ENCODE results near the gene CASP10.

CASP10 gene

DNA sequence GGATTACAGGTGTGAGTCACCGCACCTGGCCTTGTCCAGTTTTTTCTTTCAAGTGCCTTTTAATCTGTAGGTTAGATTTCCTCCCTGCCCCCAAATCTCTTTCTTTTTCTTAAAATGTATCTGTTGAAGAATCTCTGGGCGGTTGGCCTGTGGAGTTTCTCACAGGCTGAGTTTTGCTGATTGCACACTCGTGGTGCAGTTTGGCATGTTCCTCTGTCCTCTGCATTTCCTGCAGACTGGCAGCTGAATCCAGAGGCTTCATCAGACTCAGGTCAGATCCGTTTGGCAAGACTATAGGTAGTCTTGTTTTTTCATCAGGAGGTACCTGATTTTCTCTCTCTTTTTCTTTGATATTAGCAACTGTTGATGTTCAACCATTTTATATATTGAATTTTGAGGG lies 5.5 kb downstream of the CASP10 start:
- H3K4me3 ChIP-seq (ENCODE audit: low read length) = no peak overlapping the region
- TF ChIP-seq, protein P1, sequence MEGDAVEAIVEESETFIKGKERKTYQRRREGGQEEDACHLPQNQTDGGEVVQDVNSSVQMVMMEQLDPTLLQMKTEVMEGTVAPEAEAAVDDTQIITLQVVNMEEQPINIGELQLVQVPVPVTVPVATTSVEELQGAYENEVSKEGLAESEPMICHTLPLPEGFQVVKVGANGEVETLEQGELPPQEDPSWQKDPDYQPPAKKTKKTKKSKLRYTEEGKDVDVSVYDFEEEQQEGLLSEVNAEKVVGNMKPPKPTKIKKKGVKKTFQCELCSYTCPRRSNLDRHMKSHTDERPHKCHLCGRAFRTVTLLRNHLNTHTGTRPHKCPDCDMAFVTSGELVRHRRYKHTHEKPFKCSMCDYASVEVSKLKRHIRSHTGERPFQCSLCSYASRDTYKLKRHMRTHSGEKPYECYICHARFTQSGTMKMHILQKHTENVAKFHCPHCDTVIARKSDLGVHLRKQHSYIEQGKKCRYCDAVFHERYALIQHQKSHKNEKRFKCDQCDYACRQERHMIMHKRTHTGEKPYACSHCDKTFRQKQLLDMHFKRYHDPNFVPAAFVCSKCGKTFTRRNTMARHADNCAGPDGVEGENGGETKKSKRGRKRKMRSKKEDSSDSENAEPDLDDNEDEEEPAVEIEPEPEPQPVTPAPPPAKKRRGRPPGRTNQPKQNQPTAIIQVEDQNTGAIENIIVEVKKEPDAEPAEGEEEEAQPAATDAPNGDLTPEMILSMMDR (IDR thresholded peaks at IDR 0.05; ENCODE audit: insufficient read depth, low read depth, low read length, missing control alignments) = no peak
- DNase-seq (ENCODE audit: low read depth) = no peak

DNA sequence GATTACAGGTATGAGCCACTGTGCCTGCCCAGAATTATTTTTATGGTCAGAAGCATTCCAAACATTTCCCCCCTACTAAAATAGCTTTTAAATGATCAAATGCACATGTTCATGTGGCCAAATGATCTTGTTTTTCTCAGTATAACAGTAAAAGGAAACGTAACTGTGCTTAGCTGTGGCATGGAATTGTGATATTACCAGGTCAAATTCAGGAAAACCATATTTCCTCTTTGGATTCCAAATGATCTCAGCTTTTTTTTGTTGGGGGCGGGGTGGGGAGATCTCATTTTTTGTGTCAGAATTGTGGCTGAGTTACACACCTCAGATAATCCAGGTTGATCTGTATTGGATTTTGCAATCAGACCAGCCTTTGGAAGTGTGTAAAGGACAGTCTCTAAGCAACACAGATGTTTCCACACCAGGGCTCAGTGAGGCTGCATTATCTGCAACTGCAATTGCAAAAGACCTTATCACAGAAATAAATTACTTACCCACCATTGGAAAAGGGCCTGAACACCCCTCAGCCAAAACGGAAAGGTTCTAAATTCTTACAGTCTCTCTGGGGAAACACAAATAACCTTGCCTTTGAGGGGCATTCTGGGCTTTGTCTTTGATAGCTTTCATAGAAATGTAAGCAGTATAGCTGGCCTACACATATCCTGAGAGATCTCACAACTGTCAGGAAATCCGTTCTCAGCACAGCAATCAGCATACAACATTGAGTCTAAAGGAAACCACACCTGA lies 8.4 kb downstream of the CASP10 start:
- no peak for DNase-seq (ENCODE audit: low read depth)
- TF ChIP-seq, protein P1 (IDR thresholded peaks at IDR 0.05; ENCODE audit: insufficient read depth, low read depth, low read length, missing control alignments) = no peak
- H3K4me3 ChIP-seq (ENCODE audit: low read length) = no peak overlapping the region

DNA sequence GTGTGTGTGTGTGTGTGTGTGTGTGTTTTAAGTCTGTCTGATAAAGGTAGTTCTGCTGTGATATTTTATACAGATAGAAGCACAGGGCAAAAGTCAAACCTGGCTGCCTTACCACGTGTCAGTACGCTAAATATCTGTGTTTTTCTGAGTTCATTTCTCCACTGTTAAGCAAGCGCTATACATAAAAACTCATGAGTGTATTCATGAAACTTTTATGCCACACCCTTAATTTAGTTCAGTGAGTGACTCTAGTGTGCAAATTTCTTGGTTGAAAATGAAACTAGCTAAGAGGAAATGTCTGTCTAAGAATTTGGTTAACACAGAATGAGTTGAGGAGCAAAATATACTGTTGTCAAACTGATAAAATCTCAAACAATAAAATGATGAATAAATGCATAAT lies 11.2 kb downstream of the CASP10 start:
- DNase-seq (ENCODE audit: low read depth) = no peak
- H3K4me3 ChIP-seq (ENCODE audit: low read length) = no peak overlapping the region
- TF ChIP-seq, protein P1 (IDR thresholded peaks at IDR 0.05; ENCODE audit: insufficient read depth, low read depth, low read length, missing control alignments) = no peak

DNA sequence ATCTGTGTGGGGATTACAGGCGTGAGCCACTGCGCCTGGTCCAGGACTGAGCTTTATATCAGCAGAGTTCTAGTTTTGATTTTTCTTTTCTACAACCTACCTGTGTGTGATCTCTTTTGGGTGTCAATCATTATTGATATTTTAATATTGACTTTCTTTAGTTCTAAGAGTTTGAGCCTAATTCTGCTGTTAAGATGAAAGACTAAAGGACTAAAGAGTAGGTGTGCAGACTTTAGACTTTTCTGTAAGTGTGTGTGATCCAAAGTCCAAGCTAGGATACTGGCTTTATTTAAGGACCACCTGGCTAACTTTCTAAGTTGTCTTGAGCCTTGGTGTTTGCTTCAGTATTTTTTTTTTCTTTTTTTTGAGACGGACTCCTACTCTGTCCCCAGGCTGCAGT lies 12.4 kb downstream of the CASP10 start:
- TF ChIP-seq, protein P1 (IDR thresholded peaks at IDR 0.05; ENCODE audit: insufficient read depth, low read depth, low read length, missing control alignments) = no peak
- no peak for DNase-seq (ENCODE audit: low read depth)
- no peak overlapping the region for H3K4me3 ChIP-seq (ENCODE audit: low read length)

DNA sequence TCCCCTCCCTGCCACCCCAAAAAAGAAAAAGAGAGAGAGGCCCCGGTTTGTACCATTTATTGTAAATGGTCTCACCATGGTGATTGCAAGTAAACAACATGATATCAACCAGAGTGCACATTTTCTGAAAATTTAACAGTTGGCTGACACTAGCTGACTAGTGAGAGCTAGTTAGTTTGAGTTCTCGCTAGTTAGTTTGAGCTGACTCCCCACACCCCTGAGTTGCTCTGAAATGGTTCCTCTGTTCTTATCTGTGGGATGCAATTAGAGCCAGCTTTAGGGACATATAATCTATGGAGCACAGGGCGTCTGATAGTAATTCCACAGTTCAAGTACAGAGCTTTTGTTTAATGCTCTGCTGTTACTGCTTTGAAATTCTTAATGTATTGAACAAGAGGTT lies 13.1 kb downstream of the CASP10 start:
- TF ChIP-seq, protein P1 (IDR thresholded peaks at IDR 0.05; ENCODE audit: insufficient read depth, low read depth, low read length, missing control alignments) = no peak
- H3K4me3 ChIP-seq (ENCODE audit: low read length) = no peak overlapping the region
- no peak for DNase-seq (ENCODE audit: low read depth)

DNA sequence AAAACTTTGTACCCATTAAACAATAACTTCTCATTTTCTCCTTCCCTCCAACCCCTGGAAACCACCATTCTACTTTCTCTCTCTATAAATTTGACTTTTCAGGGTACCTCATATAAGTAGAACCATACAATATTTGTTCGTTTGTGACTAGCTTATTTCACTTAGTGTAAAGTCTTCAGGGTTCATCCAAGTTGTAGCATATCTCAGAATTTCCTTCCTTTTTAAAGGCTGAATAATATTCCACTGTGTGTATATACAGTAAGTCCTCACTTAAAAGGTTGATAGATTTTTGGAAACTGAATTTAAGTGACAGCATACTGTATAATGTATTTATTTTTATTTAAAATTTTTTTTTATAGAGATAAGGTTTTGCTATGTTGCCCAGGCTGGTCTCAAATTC lies 13.9 kb downstream of the CASP10 start:
- DNase-seq (ENCODE audit: low read depth) = no peak
- TF ChIP-seq, protein P1 (IDR thresholded peaks at IDR 0.05; ENCODE audit: insufficient read depth, low read depth, low read length, missing control alignments) = no peak
- H3K4me3 ChIP-seq (ENCODE audit: low read length) = no peak overlapping the region

DNA sequence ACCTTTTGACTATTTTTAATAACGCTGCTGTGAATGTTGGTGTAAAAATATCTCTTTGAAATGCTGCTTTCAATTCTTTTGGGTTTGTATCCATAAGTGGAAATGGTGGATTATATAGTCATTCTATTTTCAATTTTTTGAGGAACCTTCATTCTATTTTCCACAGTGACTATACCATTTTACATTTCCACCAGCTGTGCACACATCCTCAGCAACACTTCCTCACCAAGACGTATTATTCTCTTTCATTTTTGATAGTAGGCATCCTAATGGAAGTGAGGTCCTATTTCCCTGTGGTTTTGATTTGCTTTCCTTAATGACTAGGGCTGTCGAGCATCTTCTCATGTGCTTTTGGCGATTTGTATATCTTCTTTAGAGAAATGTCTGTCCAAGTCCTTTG lies 14.8 kb downstream of the CASP10 start:
- no peak for DNase-seq (ENCODE audit: low read depth)
- TF ChIP-seq, protein P1 (IDR thresholded peaks at IDR 0.05; ENCODE audit: insufficient read depth, low read depth, low read length, missing control alignments) = no peak

More for the DNA sequence above, 14.8 kb downstream of the CASP10 start:
- H3K4me3 ChIP-seq (ENCODE audit: low read length) = no peak overlapping the region

Data from epithelial cell of esophagus (primary cell).